GOT3 (cell line): ENCODE results near the gene EIF2S1.
"Not testable (repeated sequence)": the region's sequence is repeated elsewhere in the genome, so short reads cannot be mapped to it uniquely, and the experiment has no call there.

Source experiments
- DNase-seq: peaks from one replicate; lab custom pipeline; 2025; ENCODE audit warnings: mixed read lengths; lab: John Stamatoyannopoulos, UW

Gene EIF2S1

DNA sequence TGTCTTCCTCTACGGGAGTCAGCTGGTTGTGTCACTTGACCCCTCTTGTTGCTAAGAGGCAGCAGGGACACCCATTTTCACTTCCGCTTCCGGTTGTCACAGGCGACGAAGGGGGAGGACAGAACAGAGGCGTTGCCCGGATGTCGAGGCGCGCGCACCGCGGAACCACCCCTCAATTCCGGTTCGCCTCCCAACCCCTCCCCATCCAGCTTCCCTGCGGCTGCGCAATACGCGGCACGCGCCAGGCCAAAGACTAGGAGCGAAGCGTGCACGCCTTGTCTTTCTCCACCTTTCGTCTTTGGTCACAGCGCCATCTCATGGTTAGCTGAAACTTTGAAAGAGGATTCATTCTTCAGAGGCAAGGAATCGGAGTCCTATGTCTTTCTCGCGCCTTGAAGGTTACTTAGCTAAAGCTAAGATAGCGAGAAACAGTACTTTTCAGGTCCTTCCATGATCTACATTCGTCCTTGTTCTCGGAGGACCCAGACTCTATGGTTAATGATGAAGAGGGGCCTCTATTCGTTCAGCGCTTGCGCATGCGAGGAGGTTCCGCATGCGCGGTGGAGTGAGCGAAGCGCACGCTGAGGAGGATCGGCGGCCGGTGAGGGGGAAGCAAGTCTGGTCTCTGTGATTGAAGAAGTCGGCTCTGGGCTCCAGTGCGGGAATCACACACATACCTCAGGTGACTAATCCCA is at the start of gene EIF2S1, which contains the start of gene ATP6V1D:
Gene EIF2S1 (plus strand): TSS at position 554 of the 695 bp plus-strand sequence. CDS start 4,440 bp downstream, outside the sequence.
Gene ATP6V1D (minus strand): TSS at position 30 of the 695 bp plus-strand sequence. CDS start 106 bp downstream, outside the sequence.
- peak; percentile 84 for DNase-seq

DNA sequence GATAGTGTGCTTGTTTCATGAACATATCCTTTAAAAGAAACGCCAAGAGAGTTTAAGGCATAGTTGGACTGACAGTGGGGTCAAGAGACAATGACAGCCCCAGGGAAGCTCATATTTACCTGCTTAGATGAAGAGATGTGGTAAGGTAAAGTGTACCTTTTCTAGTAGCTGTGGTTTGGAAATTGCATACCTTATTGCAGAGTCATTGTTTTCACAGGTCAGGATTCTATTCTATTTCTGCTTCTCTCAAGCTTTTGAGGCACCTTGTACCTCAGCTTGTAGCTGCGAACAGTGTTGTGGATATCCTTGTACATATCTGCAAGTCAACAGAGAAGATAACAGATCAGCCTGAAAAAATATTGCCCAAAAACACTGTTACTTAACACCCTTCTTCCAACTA is 48.3 kb upstream of the EIF2S1 start:
- DNase-seq = no peak

DNA sequence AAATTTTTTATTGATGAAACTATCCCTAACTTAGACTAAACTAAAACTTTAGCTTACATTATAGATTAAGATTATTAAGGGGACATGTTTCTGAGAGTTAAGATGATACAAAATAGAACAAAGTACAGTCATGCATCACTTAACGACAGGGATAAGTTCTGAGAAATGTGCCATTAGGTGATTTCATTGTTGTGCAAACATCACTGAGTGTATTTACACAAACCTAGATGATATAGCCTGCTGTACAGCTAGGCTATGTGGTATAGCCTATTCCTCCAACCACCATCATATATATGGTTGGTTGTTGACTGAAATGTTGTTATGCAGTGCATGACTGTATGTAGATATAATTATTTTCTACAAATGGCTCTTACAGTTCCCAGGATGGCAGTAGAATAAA is 47.0 kb upstream of the EIF2S1 start:
- DNase-seq = no peak

DNA sequence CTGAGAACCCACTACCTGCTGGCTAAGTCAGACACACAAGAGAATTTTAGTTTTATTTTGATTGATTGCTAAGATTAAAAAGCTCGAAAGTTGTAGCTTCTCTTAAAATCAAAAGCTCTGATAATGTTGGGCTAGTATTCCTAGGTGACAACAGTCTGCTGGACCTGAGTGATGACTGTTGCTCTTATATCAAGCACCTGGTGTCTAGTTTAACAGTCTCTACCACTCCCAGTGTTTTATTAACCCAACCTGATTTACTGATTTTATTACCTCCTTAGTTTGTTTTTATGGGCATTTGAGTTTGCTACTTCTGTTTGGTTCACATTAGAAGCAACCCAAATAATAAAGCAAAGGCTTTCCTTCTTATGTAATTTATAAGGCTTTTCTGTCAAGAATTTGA is 42.3 kb upstream of the EIF2S1 start:
- no peak for DNase-seq

DNA sequence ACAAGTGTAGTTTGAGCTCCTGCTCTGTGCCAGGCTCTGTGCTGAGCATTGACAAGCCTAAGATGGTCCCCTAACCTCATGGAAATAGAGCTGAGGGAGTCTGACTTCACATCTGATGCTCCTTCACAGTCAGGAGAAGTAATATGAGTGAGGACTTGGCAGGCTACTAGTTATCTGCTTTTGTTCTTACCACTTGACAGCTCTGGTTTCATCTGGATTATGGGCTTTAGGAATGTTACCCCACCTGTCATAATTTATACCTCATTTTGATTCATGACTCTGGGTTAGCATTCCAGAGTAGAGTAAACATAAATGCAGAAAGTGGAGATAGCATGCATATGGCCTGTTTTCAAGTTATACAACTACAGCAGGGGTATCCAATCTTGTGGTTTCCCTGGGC is 41.0 kb upstream of the EIF2S1 start:
- DNase-seq = no peak

DNA sequence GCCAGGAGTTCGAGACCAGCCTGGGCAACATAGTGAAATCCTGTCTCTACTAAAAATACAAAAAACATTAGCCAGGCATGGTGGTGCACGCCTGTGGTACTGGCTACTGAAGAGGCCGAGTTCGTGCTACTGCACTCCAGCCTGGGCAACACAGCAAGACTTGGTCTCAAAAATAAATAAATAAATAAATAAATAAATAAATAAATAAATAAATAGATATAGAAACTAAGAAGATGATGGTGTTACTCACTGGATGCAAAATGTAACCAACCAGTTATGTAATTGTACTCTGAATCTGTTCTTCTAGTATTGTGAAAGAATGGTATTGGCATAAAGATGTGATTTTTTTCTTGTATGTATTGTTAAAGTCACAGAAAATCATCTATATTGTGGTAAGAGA is 30.5 kb upstream of the EIF2S1 start:
- DNase-seq = not testable (repeated sequence)

DNA sequence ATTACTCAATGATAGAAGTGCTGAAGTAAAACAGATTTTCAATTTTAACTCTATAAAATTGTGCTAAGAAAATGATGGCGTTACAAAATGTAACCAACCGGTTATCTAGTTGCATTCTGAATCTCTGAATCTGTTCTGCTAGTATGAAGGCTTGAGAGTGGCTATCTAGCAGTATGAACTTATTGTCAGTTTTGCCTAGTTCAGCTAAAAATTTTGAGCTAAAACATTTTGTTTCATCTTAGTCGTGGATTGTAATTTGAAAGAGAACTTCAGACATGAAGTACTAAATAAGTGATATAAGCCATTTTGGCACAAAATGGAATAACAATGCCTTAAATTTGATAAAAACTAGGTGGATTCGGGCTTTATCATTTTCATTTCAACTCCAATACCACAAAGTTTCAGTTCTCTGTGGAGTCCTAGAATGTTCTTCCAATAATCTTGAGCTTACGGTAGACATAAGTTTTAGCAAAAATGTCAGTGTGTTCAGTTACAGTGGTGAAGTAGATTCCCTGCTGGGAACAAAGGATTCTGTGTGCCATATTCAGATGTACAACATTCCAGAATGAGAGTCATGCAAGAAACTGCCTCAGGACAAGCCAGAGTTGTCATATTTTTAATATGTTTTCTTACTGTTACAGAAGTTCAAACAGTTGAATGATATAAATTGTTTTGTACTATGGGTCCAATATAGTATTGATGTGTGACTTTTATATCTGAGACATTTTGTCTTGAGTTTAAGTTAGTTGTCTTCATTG is 28.6 kb upstream of the EIF2S1 start:
- DNase-seq = no peak

DNA sequence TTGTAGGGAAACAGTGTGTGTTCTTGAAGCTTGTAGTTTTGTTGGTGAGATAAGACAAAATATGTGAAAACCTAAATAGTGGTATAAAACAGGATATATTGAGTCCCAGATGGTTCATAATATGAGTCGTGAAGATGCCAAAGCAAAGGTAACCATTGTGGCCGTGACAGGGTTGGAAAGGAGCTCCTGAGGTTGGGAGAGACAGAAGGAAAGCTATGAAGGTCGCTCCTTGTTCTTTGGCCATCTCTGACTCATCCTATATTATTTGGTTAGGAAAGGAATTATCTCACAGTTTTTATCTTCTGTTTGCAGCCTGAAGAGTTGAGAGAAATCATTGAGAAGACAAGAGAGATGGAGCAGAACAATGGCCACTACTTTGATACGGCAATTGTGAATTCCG is 27.7 kb upstream of the EIF2S1 start:
- DNase-seq = no peak

DNA sequence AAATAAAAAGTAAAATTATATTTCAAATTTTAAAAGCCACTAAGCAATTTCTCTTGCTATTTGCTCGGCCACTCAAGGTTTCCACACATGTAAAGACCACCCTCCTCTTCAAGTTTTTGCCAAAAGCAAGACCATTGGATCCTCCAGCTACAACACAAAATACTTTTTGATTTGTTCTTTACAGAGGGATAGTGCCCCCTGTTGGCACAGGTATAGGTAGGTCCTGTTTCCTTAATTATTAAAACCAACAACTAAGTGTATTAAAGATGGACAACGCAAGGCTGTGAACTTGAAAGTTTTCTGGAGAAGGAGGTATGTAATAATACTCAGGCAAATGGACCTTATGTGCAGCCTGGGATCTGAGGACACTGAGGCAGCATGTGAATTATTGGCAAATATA is 24.3 kb upstream of the EIF2S1 start:
- DNase-seq = no peak

DNA sequence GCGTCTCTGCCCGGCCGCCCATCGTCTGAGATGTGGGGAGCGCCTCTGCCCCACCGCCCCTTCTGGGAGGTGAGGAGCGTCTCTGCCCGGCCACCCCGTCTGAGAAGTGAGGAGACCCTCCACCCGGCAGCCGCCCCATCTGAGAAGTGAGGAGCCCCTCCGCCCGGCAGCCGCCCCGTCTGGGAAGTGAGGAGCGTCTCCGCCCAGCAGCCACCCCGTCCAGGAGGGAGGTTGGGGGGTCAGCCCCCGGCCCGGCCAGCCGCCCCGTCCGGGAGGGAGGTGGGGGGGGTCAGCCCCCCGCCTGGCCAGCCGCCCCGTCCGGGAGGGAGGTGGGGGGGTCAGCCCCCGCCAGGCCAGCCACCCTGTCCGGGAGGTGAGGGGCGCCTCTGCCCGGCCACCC is 18.9 kb upstream of the EIF2S1 start:
- DNase-seq = not testable (repeated sequence)

DNA sequence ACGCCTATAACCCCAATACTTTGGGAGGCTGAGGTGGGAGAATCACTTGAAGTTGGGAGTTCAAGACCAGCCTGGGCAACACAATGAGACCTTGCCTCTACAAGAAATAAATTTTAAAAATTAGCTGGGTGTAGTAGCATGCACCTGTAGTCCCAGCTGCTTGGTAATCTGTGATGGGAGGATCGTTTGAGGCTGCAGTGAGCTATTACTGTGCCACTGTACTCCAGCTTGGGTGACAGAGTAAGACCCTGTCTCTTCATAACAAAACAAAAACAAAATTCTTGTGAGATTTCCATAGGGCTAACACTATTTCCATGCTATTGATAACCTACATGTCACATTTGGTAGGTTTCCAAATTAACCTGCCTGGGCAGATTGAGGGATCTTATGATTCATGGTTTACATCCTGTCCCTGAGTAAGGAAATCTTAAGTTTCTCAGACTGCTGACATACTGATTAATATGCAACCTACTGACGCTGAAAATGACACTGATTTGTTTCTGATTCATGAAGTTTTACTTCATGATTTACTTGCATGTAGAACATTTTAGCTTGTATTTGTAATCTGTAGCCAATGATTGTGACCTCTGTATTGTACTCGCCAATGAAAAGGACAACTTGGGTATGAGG is 16.4 kb upstream of the EIF2S1 start:
- no peak for DNase-seq

DNA sequence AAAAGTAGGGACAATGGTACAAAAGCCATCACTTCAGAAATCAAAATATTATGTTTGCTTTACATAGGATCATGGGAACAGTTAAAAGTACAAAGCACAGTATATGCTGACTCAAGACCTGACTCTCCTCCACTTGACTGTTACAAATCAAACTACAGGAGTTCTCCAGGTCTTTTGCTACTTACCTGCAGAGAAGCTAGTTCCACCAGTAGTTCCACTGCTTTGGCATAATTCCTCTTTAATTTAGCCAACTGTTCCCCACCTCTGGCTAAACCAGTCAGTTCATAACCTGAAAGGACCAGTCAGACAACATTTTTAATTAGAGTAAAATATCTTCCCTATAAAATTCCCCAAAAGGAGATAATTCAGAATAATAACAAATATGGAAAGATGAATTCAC is 14.5 kb upstream of the EIF2S1 start:
- no peak for DNase-seq

DNA sequence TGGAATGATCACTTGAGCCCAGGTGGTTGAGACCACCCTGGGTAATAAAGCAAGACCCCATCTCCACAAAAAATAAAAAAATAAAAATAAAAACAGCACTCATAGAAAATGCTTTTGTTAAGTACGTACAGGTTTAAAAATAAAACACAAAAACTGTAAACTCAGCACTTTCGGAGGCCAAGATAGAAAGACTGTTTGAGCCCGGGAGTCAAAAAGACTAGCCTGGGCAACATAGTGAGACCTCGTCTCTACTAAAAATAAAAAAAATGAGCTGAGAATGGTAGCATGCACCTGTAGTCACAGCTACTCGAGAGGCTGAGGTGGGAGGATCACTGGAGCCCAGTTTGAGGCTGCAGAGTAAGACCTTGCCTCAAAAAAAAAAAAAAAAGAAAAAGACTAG is 8.1 kb upstream of the EIF2S1 start:
- no peak for DNase-seq

DNA sequence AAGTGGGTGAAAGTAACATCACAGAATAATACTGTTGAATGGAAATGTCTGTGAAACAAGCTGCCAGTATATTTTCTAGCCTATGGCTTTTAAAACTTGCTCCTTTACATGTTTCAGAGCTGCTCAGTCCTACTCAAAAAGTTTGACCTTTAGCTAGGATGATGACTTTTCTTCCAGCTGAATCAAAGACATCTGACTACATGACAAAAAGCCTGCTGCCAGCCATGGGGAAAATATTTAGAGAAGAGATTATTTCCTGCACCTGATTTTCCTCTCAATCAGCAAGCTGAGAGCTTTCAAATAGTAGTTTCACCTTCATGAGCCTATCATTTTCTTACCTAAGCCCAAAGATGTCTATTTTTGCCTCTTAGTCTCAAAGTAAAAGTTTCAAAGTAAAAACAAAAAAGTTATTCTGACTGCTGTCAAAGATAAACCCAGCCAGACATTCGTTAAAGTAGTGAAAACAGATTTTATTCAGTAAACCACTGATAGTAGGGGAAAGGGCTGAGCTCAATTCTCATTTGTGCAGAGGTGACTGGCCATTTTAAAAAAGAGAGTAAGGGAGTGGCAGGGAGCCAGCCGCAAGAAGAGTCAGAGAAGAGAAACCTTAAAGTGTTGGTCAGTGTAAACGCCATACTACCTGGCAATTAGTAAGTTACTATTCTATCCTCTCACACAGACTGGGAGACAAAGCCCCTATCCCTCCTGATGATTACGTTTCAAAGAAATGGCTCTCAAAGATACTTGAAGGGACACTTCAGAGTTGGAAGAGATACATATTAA is 2.8 kb upstream of the EIF2S1 start:
- DNase-seq = no peak

DNA sequence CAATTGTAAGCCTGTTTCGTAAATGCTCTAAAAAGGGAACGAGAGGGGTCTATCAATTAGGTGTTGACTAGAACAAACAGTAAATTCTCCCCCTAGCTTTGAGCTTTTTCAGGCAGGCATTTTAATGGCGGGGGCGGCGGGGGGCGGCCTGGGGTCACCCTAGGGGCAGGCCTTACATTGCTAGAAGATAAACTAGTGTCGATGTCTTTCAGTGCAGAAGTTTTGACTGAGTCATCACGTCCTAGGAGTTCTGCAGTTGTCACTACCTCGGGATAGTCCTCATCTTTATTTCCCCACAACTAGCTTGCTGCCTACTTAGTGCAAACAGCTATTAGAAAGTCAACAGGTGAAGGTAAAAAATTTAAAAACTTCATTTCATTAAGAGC is 2.2 kb upstream of the EIF2S1 start:
- no peak for DNase-seq

DNA sequence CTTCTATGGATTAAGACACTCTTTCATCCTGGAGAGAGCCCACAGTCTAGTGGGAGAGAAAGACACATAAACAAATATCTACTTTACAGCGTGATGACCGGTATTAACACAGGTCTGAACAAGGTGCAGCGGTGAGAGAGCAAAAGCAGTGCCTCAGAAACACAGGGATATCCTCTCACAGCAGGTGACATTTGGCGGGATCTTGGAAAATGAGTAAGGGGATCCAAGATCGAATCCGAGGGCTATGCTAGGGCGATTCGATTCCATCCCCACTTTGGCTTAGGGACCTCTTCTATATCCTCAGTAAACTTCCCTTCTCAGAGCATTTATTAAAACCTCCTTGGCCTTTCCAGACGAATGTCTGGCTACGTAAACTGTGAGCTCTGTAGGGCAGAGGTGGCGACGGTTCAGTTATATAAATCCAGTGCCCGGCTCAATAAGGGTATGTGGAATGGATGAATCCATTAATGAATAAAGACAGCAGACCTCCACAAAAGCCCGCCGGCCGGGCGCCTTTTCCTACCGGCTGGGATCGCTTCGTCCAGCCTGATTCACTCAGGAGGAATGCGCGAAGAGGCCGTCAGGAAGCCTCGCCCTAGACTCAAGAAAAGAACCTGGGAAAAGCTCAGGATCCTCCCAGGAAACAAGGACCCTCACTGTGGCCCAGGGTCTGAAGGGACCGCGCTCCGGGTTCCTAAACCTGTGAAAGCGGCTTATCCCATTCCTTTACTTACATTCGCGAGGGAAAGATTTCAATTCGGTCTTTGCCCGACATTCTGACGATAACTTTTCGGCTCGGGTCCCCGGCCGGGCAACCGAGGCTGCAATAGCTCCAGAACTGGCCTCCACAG is 979 bp upstream of the EIF2S1 start:
- no peak for DNase-seq

DNA sequence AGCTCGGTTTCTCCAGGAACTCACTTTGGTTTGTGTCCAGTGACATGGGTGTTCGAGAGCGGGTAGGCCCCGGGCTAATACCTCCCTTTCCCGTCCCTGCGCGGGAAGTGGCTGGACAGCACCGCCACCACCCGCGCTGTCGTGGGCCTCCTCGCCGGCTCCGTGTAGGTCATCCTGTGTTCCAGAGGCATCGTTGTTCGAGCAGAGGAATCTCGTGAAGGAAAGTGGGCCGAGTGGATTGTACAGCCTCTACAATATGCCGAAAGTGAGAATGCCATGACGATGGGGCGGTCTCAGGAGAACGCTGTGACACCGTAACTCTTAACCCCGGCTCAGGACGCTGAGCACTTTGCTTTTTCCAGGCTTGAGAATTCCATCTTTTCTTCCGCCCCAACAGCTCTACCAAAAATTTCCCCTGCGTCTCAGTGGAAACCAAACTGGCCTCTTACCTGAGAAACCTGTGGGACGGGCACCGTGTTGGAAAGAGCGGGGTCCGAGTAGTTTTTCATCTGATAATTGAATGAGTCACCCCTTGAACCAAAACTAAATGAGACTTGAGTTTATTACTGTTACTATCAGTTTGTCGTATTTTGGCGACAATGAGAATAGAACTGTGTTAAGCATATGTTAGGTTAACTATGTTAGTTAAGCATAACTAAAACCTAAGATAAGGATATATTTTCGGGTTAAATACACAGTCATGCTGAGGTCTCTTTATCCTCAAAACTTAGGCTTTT is 510 bp downstream of the EIF2S1 start:
- no peak for DNase-seq

DNA sequence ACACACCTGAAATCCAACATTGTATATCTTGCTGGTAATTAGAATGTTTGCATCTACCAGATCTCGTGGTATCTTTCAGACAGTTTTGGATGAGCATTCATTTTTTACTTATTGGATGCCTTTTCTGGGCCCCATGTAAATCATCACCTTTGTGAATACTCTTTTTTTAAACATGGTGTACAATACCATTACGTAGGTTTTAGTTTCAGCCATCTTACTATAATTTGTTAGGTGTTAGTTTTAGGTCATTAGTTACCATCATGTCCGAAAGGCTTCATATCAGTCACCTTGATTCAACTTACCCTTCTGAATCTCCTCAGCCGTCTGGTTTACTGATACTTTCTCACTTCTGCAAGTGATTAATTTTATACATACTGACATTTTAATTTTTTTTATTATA is 5.3 kb downstream of the EIF2S1 start:
- DNase-seq = no peak

DNA sequence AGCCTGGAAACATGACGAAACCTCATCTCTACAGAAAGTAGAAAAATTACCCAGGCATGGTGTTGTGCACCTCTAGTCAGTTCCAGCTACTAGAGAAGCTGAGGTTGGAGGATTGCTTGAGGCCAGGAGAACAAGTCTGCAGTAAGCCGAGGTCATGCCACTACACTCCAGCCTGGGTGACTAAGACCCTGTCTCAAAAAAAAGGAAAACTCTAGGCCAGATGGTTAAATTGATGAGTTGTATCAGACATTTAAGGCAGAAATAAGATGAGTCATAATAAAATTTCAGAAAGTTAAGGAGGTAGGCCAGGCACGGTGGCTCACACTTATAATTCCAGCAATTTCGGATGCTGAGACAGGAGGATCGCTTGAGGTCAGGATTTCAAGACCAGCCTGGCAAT is 10.7 kb downstream of the EIF2S1 start:
- no peak for DNase-seq
